ENCODE measurements around the gene MRPL28. TPM values are rescaled to one million over a fixed set of nuclear protein-coding genes. Genes with fewer than 3 reads are reported as not detected.
"Not testable (repeated sequence)": the region's sequence is repeated elsewhere in the genome, so short reads cannot be mapped to it uniquely, and the experiment has no call there.

MRPL28 gene
- total RNA-seq, 1 experiment from 2014 or later = 91.2 TPM

DNA sequence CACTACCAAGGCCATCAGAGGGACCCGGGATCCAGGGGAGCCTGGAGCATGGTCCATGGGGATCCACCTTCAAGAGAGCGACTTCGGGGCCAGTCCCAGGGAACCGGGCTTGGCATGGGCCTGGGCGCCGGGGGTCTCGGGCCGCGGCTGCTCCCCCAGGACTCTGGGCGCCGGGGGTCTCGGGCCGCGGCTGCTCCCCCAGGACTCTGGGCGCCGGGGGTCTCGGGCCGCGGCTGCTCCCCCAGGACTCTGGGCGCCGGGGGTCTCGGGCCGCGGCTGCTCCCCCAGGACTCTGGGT is 7.7 kb downstream of the MRPL28 start:
- H3K27me3 Mint-ChIP-seq (ENCODE audit: insufficient read depth, unreplicated experiment); H3K9me3 Mint-ChIP-seq (ENCODE audit: unreplicated experiment); H3K27ac Mint-ChIP-seq (ENCODE audit: unreplicated experiment); H3K4me1 Mint-ChIP-seq (ENCODE audit: low read depth, unreplicated experiment); H3K36me3 ChIP-seq (ENCODE audit: control insufficient read depth, insufficient read depth, low read length); H3K4me3 ChIP-seq (ENCODE audit: low read depth, low read length); H3K27me3 ChIP-seq (replicated peaks; ENCODE audit: control insufficient read depth, insufficient read depth, low read length); H3K4me1 ChIP-seq; H3K4me3 Mint-ChIP-seq (ENCODE audit: unreplicated experiment); DNase-seq; BruUV-seq (replicated peaks); H3K9me3 ChIP-seq: not testable (repeated sequence)
- intact Hi-C loops (cut with micrococcal nuclease; ENCODE audit: unreplicated experiment) = loop anchor here (1.0 kb wide), 2 partner anchors 59 to 255 kb away; no protein-coding TSS in a partner anchor
- POLR2A ChIA-PET = interaction anchor here (0.8 kb wide), 1 partner anchor 32 kb away, joined by 6 read pairs; no protein-coding TSS in a partner anchor
- CTCF ChIA-PET = interaction anchor here (0.5 to 2.0 kb wide), 11 partner anchors 8 to 1778 kb away, joined by 3 to 19 read pairs (median 5); partner anchors contain the start of genes AXIN1 and MRPL28
- H3K36me3 Mint-ChIP-seq (ENCODE audit: insufficient read depth, unreplicated experiment) = peaks cover 25% of the 10 kb centered on the region

- Histone ChIP-seq H3K4me3 (ENCODE audit: low read depth, low read length) (no peak overlapping the region), H3K4me1 (no peaks in the 10 kb centered on the region), H3K9me3 (no peaks in the 10 kb centered on the region), H3K36me3 (ENCODE audit: control insufficient read depth, insufficient read depth, low read length) (no peaks in the 10 kb centered on the region), H3K27me3 (replicated peaks; ENCODE audit: control insufficient read depth, insufficient read depth, low read length) (no peaks in the 10 kb centered on the region)
- ChIA-PET POLR2A (interaction anchor here (0.7 kb wide), 1 partner anchor 9 kb away, joined by 4 read pairs; the partner anchor contains the start of gene AXIN1), CTCF (interaction anchor here (0.5 to 2.0 kb wide), 12 partner anchors 8 to 1779 kb away, joined by 3 to 19 read pairs (median 5); partner anchors contain the start of genes AXIN1 and MRPL28)
- H3K4me1 Mint-ChIP-seq (ENCODE audit: low read depth, unreplicated experiment) = no peaks in the 10 kb centered on the region
- no TSS peak for BruUV-seq (replicated peaks)
- intact Hi-C loops (cut with micrococcal nuclease; ENCODE audit: unreplicated experiment) = loop anchor here (1.0 kb wide), 2 partner anchors 59 to 255 kb away; no protein-coding TSS in a partner anchor
- H3K4me3 Mint-ChIP-seq (ENCODE audit: unreplicated experiment) = no peak overlapping the region
- no peak overlapping the region for H3K27ac Mint-ChIP-seq (ENCODE audit: unreplicated experiment)
- no peaks in the 10 kb centered on the region for H3K27me3 Mint-ChIP-seq (ENCODE audit: insufficient read depth, unreplicated experiment)
- H3K9me3 Mint-ChIP-seq (ENCODE audit: unreplicated experiment) = no peaks in the 10 kb centered on the region
- TF ChIP-seq CTCF (IDR thresholded peaks at IDR 0.05; ENCODE audit: insufficient read depth in 1 of 2, low read depth in 1 of 2, low read length in 1 of 2, severe bottlenecking in 1 of 2, unreplicated experiment in 1 of 2) = peak; percentile 73 to 91
- H3K36me3 Mint-ChIP-seq (ENCODE audit: insufficient read depth, unreplicated experiment) = peaks cover 20% of the 10 kb centered on the region
- peak; percentile 82 to 84 for DNase-seq
These were observed 8.3 kb downstream of the MRPL28 start for GRCh38 chr16:361872-362701.

DNA sequence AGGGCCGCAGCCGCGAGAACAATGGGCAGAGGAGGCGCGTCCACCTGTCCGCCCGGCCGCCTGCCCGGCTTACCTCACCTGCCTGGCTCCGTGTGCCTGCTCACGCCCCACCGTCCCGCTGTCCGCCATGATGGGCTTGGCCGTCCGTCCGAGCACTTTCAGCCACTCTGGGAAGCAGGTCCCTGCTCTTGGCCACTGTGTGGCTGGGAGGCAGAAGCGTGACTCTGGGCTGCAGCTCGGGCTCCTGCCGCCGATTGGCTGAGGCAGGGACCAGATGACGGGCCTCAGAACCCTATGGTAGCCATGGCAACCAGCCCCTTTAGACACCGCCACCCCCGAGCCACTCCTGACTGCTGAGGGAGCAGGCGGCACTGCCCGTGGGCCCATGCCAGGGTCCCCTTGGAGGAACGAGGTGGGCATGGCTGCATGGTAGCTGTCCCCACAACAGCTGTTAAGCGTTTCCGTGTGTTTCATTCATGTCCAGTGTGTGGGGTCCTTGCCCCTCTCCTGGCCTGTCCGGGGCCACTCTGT is 8.9 kb downstream of the MRPL28 start:
- no TSS peak for BruUV-seq (replicated peaks)
- no peaks in the 10 kb centered on the region for H3K27me3 ChIP-seq (replicated peaks; ENCODE audit: control insufficient read depth, insufficient read depth, low read length)
- no peaks in the 10 kb centered on the region for H3K27me3 Mint-ChIP-seq (ENCODE audit: insufficient read depth, unreplicated experiment)
- H3K36me3 ChIP-seq (ENCODE audit: control insufficient read depth, insufficient read depth, low read length) = no peaks in the 10 kb centered on the region
- ChIA-PET POLR2A (interaction anchor here (0.7 kb wide), 1 partner anchor 9 kb away, joined by 4 read pairs; the partner anchor contains the start of gene AXIN1), CTCF (interaction anchor here (1.1 to 2.0 kb wide), 5 partner anchors 9 to 295 kb away, joined by 3 to 19 read pairs (median 5); partner anchors contain the start of gene AXIN1)
- no peaks in the 10 kb centered on the region for H3K4me1 Mint-ChIP-seq (ENCODE audit: low read depth, unreplicated experiment)
- no peak overlapping the region for H3K4me3 Mint-ChIP-seq (ENCODE audit: unreplicated experiment)
- no peak overlapping the region for H3K4me3 ChIP-seq (ENCODE audit: low read depth, low read length)
- H3K9me3 ChIP-seq = no peaks in the 10 kb centered on the region
- peaks cover 13% of the 10 kb centered on the region for H3K36me3 Mint-ChIP-seq (ENCODE audit: insufficient read depth, unreplicated experiment)
- no peaks in the 10 kb centered on the region for H3K9me3 Mint-ChIP-seq (ENCODE audit: unreplicated experiment)
- DNase-seq = no peak
- no peaks in the 10 kb centered on the region for H3K4me1 ChIP-seq
- H3K27ac Mint-ChIP-seq (ENCODE audit: unreplicated experiment) = no peak overlapping the region
- TF ChIP-seq CTCF (IDR thresholded peaks at IDR 0.05; ENCODE audit: insufficient read depth in 1 of 2, low read depth in 1 of 2, low read length in 1 of 2, severe bottlenecking in 1 of 2, unreplicated experiment in 1 of 2) = no peak
- intact Hi-C loops (cut with micrococcal nuclease; ENCODE audit: unreplicated experiment) = no loop called here
